GM19452 (cell line): ENCODE results near the gene STK11.
A peak's percentile ranks its signal among the peaks of the same experiment; 100 is the strongest.

Source experiments
- ATAC-seq: cut with Tn5 transposase; IDR thresholded peaks from one replicate; pipeline ENCODE4 v1.9.1; 2021; ENCODE audit not compliant: unreplicated experiment

The STK11 gene

DNA sequence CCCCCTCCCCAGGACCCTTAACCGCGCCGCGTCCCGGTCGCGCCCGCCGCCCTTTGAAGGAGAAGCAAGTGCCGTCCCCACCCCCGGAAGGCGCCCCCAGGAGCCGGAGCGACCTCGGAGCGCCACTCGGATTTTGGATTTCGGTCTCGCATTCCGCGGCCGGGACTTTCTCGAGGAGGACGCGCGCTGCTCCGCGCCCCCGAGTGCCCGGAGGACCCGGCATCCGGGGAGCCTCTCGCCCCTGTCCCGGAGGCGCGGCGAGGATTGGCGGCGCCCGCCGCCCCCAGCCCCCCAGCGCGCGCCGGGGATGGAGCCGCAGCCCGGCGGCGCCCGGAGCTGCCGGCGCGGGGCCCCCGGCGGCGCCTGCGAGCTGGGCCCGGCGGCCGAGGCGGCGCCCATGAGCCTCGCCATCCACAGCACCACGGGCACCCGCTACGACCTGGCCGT lies 44.4 kb downstream of the STK11 start:
- ATAC-seq: no peak

DNA sequence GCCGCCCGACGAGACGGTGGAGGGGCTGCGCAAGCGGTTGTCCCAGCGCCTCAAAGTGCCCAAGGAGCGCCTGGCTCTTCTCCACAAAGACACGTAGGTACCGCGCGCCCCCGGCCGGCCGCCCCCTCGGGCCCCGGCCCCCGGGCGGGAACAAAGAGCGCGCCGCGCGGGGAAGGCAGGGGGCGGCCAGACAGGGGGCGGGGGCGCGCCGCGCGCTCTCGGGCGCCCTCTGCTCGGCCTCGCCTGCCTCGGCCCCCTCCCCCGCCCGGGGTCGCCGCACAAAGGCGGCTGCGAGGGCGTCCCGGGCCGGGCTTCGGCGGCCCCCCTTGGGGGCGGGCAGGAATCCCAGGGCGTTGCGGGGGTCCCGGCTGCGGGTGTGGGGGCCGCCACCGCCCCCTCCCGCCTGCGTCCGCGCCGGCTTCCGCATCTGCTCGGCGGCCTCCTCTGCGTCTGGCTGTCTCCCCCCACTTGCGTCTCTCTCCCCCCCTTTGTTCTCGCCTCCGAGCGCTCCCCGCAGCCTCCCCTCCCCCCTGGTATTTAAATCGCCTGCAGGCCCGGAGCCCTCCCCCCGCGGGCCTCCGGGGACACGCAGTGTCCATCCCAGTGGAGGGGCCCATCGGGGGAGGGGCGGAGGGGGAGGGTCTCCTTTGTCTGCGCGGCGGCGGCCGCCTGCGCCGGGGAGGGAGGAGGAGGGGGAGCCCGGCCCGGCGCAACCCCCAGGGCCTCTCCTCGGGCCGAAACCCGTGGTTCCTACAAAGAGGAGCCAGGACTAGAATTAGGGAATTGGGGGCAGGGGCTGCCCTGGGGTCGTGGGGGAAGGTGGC lies 45.1 kb downstream of the STK11 start:
- ATAC-seq: no peak

DNA sequence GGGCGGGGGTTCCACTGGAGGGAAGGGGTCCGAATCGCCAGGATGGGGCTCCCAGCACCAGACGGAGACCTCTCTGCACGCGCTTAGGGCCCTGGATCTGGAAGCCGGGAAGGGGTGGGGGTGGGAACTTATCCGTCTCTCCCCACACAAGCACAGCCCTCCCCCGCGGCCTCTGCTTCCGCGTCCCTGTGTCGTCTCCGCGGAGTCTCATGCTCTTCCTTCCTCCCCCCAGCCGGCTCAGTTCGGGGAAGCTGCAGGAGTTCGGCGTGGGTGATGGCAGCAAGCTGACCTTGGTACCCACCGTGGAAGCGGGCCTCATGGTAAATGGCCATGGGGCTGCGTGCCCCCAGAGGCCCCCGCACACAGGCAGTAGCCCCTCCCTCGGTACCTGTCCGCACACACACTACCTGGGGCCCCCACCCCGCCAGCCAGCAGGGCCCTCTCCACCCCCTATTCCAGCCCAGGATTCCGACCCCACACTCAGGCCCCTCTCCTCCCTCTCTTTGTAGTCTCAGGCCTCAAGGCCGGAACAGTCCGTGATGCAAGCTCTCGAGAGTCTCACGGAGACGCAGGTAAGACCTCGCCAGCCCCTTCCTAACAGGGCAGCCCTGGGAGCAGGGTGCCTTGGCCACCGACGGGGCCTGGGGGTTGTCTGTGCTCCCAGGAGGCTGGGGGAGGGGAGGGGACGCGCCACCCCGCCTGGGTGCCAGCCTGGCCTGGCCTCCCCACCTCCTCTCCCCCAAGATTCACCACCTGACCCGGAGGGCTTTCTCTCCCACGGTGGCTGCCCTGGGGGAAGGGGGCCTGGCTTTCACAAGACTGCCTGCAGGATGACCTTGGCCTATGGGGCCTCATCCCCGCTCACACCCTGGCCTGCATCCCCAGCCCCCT lies 46.0 kb downstream of the STK11 start:
- ATAC-seq: no peak

DNA sequence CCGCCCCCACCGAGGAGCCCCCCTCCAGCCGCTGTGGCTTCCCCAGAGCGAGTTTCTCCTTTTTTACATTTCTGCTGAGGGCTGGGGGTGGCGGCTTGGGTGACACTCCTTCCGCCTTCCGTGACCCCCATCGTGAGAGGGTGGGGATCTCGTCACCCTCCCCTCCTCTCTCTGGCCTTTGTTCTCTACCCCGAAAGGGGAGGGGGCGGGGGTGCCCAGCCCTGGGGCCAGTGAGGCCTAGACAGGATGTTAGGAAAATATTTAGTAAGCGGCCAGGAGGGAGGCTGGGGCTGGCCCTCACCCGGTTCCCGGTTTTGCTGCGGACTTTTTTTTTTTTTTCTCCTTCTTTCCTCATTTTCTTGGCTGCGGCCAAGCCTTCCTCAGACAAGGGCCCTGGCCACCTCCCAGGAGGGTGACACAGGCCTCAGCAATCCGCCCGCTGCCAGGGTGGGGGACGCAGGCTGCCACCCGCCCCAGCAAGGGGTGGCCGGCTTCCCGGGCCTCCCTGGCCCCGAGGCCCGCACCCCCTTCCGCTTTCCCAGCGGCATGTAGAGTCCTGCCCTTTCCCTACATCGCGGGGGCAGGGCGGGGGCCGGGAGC lies 46.7 kb downstream of the STK11 start:
- no peak for ATAC-seq

DNA sequence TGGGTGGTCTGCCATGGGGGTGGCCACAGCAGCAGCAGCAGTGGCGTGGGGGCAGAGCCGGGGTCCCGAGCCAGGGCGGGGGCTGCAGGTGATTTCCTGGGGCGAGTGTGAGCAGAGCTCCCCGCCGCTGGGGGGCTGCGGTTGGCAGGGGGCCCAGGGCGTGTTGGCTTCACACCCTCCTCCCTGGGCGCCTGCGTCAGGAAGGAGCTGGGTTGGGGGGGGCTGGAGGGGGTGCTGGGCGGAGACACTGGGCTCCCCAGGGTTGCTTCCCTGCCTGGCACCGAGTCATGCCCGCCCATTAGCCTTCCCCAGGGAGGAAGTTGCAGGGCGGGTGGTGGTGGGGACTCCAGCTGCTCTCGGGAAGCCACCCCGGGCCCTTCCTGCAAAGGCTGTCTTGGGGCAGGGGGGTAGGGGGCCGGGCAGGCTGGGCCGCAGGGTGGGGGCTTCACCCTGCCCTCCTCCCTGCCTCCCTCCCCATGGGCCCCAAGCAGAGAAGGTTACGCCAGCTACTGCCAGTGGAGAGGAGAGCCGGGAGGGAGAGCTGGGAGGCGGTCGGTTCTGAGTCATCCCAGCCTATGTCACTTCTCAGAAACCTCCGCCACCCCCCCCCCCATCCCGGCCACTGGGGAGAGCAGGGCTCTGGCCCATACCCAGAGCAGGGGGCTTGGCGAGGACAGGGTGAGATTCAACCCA lies 47.4 kb downstream of the STK11 start:
- no peak for ATAC-seq

DNA sequence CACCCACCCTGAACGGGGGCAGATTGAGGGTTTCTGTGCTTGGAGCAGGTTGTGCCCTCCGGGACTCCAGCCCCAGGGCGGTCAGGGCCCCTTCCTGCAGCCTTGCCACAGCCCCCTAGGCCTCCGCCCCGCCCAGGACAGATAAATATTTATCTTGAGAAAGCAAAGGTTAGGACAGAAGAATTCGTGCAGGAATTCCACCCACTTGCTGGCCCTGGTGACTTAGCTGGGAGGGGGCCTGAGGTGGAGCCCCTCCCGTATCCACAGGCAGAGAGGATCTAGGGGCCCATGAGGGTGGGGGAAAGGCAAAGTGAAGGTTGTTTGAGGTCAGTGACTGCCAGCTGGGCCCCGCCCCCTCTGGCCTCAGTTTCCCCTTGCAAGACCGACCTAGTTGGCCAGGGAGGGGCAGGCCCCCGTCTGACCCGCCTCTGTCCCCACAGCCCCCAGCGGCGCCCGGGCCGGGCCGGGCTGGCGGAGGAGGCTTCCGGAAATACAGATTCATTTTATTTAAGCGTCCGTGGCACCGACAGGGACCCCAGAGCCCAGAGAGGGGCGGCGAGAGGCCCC lies 48.0 kb downstream of the STK11 start:
- no peak for ATAC-seq

DNA sequence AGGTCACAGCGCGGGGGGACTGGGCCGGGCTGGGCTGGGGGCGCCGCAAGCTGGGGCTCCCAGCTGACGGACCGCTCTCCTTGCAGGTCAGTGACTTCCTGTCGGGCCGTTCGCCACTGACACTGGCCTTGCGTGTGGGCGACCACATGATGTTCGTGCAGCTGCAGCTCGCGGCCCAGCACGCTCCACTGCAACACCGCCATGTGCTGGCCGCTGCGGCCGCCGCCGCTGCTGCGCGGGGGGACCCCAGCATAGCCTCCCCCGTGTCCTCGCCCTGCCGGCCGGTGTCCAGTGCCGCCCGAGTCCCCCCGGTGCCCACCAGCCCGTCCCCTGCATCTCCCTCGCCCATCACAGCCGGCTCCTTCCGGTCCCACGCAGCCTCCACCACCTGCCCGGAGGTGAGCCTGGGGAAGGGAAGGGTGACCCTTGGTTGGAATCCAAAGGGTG lies 48.5 kb downstream of the STK11 start:
- ATAC-seq: no peak

DNA sequence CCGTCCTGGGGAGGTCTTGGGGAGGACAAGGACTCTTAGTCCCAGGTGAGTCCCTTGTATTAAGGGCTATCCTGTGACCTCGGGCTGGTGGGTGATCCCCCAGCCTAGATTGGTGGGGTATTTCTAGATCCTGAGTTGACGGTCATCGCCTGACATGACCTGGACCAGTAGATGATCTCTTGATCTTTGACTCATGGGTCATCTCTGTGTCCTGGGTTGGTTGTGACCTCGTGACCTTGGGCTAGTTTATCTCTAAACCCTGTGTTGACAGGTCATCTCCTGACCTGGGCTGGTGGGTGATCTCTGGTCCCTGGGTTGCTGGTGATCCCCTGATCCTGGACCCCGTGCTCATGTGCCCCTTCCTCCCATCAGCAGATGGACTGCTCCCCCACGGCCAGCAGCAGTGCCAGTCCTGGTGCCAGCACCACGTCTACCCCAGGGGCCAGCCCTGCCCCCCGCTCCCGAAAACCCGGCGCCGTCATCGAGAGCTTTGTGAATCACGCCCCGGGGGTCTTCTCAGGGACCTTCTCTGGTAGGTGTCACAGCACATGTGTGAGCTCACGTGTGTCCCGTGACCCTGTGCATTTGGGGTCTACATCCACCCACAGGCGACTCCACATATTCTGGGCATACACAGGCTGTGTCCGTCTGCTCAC lies 49.1 kb downstream of the STK11 start:
- no peak for ATAC-seq

DNA sequence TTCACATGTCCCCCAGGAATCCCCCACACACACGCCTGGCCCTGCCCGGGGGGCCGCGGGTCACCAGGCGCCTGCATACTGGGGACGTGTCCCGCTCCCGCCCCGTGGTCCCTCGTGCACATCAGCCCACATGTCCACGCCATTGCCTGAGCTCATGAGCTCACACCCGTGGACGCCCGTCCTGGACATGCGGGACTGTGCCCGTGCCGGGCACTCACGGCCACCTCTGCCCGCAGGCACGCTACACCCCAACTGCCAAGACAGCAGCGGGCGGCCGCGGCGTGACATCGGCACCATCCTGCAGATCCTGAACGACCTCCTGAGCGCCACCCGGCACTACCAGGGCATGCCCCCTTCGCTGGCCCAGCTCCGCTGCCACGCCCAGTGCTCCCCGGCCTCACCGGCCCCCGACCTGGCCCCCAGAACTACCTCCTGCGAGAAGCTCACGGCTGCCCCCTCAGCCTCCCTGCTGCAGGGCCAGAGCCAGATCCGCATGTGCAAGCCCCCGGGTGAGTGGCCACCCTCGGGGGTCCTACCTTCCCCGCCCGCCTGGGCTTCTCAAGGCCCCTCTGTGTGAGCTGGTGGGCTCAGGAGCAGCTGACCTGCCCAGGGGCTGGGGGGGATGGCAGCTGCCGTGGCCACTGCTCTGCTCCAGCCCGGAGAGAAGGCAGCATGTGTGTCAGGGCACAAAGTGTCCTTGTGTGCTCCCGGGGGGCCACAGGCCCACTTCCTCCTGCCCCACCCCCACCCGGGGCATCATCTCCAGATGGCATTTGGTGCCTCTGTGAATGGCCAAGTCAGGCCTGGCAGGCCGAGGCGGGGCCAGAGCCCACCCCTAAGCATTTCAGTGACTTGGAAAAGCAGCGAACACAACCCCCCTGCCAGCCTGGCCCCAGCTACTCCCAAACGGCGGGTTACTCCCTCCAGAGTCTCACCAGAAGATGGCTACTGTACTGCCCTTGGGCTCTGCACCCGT lies 49.9 kb downstream of the STK11 start:
- no peak for ATAC-seq

DNA sequence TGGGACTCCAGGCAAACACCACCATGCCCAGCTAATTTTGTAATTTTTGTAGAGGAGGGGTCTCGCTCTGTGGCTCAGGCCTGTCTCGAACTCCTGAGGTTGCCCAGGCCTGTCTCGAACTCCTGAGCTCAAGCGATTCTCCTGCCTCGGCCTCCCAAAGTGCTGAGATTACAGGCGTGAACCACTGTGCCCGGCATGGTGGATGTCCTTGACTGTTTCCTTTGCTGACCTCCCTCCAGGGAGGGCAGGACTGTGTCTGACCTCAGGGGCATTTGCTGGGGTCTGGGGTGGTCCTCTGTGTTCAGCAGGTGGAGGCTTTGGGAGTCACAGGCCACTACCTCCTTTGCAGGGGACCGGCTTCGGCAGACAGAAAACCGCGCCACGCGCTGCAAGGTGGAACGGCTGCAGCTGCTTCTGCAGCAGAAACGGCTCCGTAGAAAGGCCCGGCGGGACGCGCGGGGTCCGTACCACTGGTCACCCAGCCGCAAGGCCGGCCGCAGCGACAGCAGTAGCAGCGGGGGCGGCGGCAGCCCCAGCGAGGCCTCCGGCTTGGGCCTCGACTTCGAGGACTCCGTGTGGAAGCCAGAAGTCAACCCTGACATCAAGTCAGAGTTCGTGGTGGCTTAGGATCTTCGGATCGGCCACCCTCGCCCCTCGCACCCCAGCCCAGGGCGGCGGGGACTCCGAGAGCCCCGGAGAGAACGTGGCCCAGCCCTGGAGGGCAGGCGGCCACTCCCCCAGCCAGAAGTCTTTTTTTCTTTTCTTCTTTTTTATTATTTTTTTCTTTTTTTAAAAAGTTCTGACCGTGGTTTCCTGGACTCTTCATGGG lies 51.3 kb downstream of the STK11 start:
- no peak for ATAC-seq

DNA sequence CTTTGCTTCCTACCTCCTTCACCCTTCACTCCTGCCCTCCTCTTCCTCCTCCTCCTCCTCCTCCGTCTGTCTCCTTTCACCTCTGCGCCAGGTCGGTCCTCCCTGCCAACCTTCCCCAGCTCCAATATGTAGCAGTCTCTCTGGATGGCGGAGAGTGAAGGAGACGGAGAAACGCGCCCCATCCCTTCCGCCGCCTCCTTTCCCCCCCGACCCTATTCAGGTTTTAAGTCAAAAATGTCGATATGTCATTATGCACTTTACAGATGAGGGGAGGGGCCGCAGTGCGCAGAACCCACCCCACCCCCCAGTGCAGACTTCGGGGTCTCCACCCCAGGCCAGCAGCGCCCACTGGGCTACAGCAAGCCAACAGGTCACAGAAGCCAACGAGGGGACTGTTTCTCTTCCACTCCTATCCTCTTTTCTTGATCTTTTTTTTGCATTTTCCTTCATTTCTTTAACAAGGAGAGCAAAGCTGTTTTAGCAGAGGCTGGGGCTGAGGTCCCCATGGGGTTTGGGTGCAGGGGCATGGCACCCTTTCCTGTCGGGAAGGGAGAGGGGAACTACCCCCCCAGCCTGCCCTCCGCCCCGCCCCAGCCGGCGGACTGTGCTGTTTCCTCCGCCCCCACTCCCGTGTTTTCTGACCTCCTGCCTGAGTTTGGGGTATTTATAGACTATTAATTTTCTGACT lies 52.0 kb downstream of the STK11 start:
- no peak for ATAC-seq

DNA sequence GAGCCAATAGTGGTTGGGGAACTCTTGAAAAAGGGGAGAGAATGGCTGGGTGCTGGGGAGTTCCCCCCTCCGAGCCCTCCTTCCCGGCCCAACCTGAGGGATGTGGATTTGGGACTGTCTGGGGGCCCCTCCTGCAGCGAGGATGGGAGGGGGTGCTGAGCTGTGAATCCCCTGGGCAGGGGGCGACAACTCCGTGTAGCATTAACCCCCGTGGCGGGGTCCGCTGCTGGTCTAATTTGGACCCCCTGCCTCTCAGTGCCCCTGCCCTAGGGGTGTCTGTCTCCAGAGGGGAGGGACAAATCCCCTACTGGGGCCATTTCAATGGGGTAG lies 52.5 kb downstream of the STK11 start:
- ATAC-seq: no peak

DNA sequence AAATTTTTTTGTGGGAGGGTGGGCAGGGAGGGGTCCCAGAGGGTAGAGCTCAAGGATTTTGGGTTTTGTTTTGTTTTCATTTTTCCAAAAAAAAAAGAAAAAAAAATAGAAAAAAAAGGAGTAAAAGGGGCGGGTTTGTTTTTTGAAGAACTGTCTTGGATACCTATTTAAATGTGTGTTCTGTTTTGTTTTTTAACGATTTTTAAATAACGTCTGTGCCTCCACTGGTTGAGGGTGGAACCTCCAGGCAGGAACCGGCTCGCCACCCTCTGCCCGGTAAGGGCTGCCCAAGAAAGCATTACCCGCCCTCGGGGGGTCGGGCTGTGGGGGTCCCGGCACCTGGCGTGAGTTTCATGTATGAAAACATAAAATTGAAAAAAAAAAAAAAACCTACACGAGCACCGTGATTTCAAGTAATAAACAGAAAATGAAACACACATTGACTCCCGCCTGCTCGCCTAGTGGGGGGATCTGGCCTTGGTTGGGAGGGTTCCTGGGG lies 53.2 kb downstream of the STK11 start:
- ATAC-seq: no peak

DNA sequence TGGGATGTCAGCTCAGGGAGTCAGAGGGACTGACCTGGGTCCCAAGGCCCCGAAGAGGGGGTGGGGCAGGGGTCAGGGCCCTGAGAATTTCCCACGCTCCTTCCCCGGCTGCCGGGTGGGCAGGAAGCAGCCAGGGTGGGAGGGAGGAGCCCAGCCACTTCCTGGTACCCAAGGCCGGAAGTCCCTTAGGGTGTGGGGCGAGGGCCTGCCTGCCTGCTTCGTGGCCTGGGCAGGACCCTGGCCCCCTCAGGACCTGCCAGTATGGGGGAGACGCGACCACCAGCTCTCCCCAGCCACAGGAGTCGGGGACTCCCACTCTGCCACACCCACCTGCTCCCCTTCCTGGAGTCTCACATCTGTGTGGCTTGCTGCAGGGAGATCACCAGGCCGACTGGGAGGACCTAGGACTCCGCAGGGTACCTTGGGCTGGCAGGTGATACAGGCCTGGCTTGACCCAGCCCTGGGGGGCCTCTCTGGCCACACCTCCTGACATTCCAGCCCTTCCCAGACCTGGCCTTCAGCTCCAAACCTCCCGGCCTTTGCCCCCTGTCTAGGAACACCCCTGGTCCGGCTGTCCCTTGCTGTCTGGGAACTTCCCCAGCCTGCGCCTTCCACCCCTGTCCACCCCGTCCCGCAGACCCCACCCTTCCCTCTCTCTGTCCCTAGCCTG lies 53.8 kb downstream of the STK11 start:
- ATAC-seq: peak; percentile 26

DNA sequence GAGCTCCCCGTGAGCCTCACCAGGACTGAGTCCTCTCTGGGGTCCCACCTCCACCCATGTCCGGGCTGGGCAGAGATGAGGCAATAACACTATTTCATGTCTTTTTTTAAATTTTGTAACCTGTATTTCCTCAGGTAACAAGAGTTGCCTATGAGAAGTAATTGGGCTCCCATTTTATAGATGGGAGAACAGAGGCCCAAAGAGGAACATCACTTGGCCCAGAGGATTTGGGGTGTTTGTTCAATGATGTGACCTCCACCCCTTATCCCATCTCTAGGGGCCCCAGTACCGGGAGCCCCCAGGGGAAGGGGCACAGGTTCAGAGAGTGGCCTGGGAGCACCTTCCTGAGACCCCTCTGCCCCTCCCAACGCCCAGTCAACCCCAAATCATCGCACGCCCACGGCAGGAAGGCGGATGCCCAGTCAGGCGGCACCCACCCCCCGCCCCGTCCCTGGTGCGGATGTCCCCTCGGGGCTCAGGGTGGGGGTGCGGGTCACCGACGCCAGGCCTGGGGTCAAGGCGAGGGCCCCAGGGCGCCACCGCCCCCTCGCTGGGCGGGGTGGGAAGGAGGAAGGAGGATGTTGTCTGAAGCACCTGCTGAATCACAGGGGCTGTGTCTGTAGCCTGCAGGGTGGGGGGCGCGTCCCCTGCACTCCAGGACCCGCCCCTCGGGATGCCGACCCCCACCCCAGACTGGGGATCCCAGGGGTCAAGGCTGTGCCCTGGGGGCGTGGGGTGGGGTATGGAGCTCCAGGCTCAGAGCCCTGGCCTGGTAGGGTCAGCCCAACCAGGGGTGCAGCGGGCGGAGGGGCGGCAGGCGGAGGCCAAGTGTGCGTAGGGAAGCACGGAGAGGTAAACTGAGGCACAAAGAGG lies 54.5 kb downstream of the STK11 start:
- ATAC-seq: peak; percentile 3
